DND-41 (cell line): Measurements from ENCODE around the gene ORM1.
"Not testable (repeated sequence)": the region's sequence is repeated elsewhere in the genome, so short reads cannot be mapped to it uniquely, and the experiment has no call there.

Source experiments
- ATAC-seq: fragments of 200-7000 bp; cut with Tn5 transposase; 3 replicates; pipeline ENCODE4 v1.9.1; 2021; ENCODE audit warnings: low read depth; ENCODE audit not compliant: insufficient read depth
- DNase-seq: peaks from one replicate; pipeline ENCODE4 v3.0.0-alpha.2; 2020
- H2AFZ ChIP-seq: 2 replicates; pipeline ENCODE4 v1.6.0; 2012; ENCODE audit warnings: low read depth, low read length
- H3K27ac ChIP-seq: 2 replicates; pipeline ENCODE4 v1.5.1; 2012; ENCODE audit warnings: low read length, inconsistent platforms
- H3K27me3 ChIP-seq: fragments of 200-600 bp; sonication (generic); 2 replicates; pipeline ENCODE4 v1.6.0; 2012; ENCODE audit warnings: low read length, mild to moderate bottlenecking, inconsistent platforms; ENCODE audit not compliant: insufficient read depth, poor library complexity
- H3K36me3 ChIP-seq: 2 replicates; pipeline ENCODE4 v1.5.1; 2012; ENCODE audit warnings: low read length, inconsistent platforms; ENCODE audit not compliant: insufficient read depth
- H3K4me1 ChIP-seq: 2 replicates; pipeline ENCODE4 v1.5.1; 2012; ENCODE audit warnings: mild to moderate bottlenecking, low read length; ENCODE audit not compliant: insufficient read depth
- H3K4me2 ChIP-seq: 2 replicates; pipeline ENCODE4 v1.6.0; 2012; ENCODE audit warnings: mild to moderate bottlenecking, moderate library complexity, low read length, inconsistent platforms; ENCODE audit not compliant: insufficient read depth
- H3K4me3 ChIP-seq, 2 experiments: fragments of 200-600 bp in 1 of 2; shearing (Covaris generic) in 1 of 2; 2 replicates each; pipeline ENCODE4 v1.5.1; 2012 to 2016; ENCODE audit warnings: inconsistent platforms in 2 of 2, low read length in 2 of 2, mild to moderate bottlenecking in 2 of 2, low read depth in 1 of 2, moderate library complexity in 1 of 2
- H3K79me2 ChIP-seq: 2 replicates; pipeline ENCODE4 v1.6.0; 2012; ENCODE audit warnings: low read length, inconsistent platforms; ENCODE audit not compliant: insufficient read depth
- H3K9ac ChIP-seq: 2 replicates; pipeline ENCODE4 v1.6.0; 2012; ENCODE audit warnings: low read depth, mild to moderate bottlenecking, inconsistent platforms, low read length, moderate library complexity
- H3K9me3 ChIP-seq: 2 replicates; pipeline ENCODE4 v1.5.1; 2012; ENCODE audit warnings: low read length, moderate library complexity, mild to moderate bottlenecking, inconsistent platforms; ENCODE audit not compliant: insufficient read depth, severe bottlenecking
- H4K20me1 ChIP-seq: 2 replicates; pipeline ENCODE4 v1.6.0; 2012; ENCODE audit warnings: low read length; ENCODE audit not compliant: insufficient read depth
- EZH2 ChIP-seq: IDR thresholded peaks from 3 replicates; pipeline ENCODE4 v1.6.1; 2012; ENCODE audit warnings: borderline replicate concordance, low read depth, mild to moderate bottlenecking, moderate library complexity, low read length, inconsistent platforms; ENCODE audit not compliant: severe bottlenecking
- TF ChIP-seq, protein P1 (sequence below): IDR thresholded peaks from 2 replicates; pipeline ENCODE4 v1.5.1; 2012; ENCODE audit warnings: borderline replicate concordance, low read length, moderate library complexity, mild to moderate bottlenecking; ENCODE audit not compliant: poor library complexity, severe bottlenecking; ENCODE audit errors: extremely low read depth

The ORM1 gene

DNA sequence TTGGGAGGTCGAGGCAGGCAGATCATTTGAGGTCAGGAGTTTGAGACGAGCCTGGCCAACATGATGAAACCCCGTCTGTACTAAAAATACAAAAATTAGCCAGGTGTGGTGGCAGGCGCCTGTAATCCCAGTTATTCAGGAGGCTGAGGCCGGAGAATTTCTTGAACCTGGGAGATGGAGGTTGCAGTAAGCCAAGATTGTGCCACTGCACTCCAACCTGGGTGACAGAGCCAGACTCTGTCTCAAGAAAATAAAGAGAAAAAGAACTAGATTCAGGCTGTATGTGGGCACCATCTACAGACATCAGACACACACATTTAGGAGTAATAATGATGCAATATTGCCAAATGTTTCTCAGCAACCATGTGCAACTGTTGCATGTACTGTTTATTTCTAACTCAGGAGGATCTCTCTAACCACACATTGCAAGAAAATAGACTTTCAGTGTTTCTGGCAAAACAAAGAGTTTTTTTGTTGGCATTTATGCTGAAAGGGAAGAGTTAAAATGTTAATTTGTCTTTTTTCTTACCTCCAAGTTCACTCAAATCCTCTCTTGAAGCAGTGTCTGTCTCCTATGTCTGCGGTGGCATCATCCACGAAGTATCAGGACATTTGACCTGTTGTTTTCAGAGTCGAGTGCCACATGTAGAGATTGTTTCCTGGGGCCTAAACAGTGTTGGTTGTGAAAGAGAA is 5.1 kb upstream of the ORM1 start:
- TF ChIP-seq, protein P1, sequence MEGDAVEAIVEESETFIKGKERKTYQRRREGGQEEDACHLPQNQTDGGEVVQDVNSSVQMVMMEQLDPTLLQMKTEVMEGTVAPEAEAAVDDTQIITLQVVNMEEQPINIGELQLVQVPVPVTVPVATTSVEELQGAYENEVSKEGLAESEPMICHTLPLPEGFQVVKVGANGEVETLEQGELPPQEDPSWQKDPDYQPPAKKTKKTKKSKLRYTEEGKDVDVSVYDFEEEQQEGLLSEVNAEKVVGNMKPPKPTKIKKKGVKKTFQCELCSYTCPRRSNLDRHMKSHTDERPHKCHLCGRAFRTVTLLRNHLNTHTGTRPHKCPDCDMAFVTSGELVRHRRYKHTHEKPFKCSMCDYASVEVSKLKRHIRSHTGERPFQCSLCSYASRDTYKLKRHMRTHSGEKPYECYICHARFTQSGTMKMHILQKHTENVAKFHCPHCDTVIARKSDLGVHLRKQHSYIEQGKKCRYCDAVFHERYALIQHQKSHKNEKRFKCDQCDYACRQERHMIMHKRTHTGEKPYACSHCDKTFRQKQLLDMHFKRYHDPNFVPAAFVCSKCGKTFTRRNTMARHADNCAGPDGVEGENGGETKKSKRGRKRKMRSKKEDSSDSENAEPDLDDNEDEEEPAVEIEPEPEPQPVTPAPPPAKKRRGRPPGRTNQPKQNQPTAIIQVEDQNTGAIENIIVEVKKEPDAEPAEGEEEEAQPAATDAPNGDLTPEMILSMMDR, result no peak
- no peak for TF ChIP-seq EZH2
- H3K9ac ChIP-seq, result no peak overlapping the region
- H4K20me1 ChIP-seq, result no peaks in the 10 kb centered on the region
- ATAC-seq, result peak; percentile 76
- H3K4me3 ChIP-seq, result no peak overlapping the region
- no peaks in the 10 kb centered on the region for H3K79me2 ChIP-seq
- no peak overlapping the region for H3K4me2 ChIP-seq
- H2AFZ ChIP-seq, result peak overlapping the region; percentile 33
- H3K9me3 ChIP-seq, result no peaks in the 10 kb centered on the region
- peaks cover 15% of the 10 kb centered on the region for H3K4me1 ChIP-seq
- no peaks in the 10 kb centered on the region for H3K36me3 ChIP-seq
- no peak for DNase-seq
- H3K27ac ChIP-seq, result peak overlapping the region; percentile 51; the same call in 1 of the 2 replicates
- H3K27me3 ChIP-seq, result no peaks in the 10 kb centered on the region

DNA sequence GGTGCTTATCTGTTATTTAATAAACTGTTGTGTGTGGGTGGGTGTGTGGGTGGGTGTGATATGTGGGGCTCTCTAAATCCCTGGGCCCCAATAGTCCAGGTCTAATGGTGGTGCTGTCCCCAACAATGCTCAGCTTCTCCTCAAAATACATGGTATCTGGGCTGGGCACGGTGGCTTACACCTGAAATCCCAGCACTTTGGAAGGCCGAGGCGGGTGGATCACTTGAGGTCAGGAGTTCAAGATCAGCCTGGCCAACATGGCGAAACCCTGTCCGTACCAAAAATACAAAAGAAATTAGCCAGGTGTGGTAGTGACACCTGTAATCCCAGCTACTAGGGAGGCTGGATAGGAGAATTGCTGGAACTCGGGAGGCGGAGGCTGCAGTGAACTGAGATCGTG is 4.5 kb upstream of the ORM1 start:
- Histone ChIP-seq H3K36me3 (no peaks in the 10 kb centered on the region), H3K9me3 (no peaks in the 10 kb centered on the region), H3K4me1 (peaks cover 15% of the 10 kb centered on the region), H3K4me3 (no peak overlapping the region), H4K20me1 (no peaks in the 10 kb centered on the region), H3K79me2 (no peaks in the 10 kb centered on the region), H3K4me2 (no peak overlapping the region), H3K9ac (no peak overlapping the region; the same call in 1 of the 2 replicates), H3K27ac (peak overlapping the region; percentile 51; the same call in 1 of the 2 replicates), H3K27me3 (no peaks in the 10 kb centered on the region), H2AFZ (peak overlapping the region; percentile 19)
- DNase-seq (no peak), ATAC-seq (no peak; the same call in 2 of the 3 replicates)
- TF ChIP-seq, protein P1, result no peak
- no peak for TF ChIP-seq EZH2

DNA sequence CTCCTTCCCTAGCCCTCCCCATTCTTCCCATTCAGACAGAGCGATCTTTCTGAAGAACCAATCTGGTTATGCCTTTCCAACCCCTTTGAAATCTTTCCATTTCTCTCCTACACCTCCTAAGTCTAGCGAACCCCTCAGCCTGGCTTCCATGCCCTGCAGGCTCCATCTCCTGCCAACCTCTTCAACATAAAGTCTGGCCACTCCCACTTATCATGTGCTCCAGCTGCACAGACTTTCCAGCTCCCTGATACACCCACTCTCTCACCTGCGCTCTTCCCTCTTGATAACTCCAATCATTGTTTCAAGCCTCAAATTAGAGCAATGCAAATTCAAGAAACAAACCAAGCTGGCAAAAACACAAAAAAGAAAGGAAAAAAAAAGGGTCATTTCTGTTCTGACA is 3.8 kb upstream of the ORM1 start:
- Histone ChIP-seq H3K27ac (no peak overlapping the region), H3K27me3 (no peaks in the 10 kb centered on the region), H3K4me1 (peaks cover 15% of the 10 kb centered on the region), H3K9me3 (no peaks in the 10 kb centered on the region), H3K4me2 (no peak overlapping the region), H4K20me1 (no peaks in the 10 kb centered on the region), H3K4me3 (no peak overlapping the region), H3K79me2 (no peaks in the 10 kb centered on the region), H3K9ac (no peak overlapping the region), H3K36me3 (no peaks in the 10 kb centered on the region), H2AFZ (no peak overlapping the region)
- ATAC-seq, result no peak
- no peak for DNase-seq
- no peak for TF ChIP-seq EZH2
- TF ChIP-seq, protein P1, result no peak

DNA sequence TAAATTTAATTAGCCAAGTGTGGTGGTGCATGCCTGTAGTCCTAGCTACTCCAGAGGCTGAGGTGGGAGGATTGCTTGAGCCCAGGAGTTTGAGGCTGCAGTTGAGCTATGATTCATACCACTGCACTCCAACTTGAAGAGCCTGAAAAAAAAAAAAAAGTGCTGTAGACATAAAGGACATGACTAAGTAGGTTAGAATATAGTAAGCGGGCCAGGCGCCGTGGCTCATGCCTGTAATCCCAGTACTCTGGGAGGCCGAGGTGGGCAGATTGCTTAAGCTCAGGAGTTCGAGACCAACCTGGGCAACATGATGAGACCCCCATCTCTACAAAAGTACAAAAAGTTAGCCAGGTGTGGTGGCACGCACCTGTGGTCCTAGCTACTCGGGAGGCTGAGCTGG is 2.2 kb upstream of the ORM1 start:
- H3K36me3 ChIP-seq, H3K4me3 ChIP-seq, H3K27ac ChIP-seq, H3K9me3 ChIP-seq, H2AFZ ChIP-seq, H3K9ac ChIP-seq, H3K4me2 ChIP-seq, H3K79me2 ChIP-seq, H4K20me1 ChIP-seq, DNase-seq, ATAC-seq, H3K27me3 ChIP-seq: not testable (repeated sequence)
- H3K4me1 ChIP-seq, result peaks cover 15% of the 10 kb centered on the region
